Cardiac muscle cell (in vitro differentiated cells and primary cell): ENCODE results near the gene LGALS14. TPM values are rescaled to one million over a fixed set of nuclear protein-coding genes. Genes with fewer than 3 reads are reported as not detected.
"Not testable (repeated sequence)": the region's sequence is repeated elsewhere in the genome, so short reads cannot be mapped to it uniquely, and the experiment has no call there.

ENCODE experiments used
- DNase-seq, 2 donors: peaks; one replicate each; pipeline versions ENCODE4 v3.0.0 to v3.0.0-alpha.2; 2010 to 2017; ENCODE audit warnings: low read depth in 1 of 2, low spot score in 1 of 2
- H3K27ac ChIP-seq: fragments of 200-600 bp; sonication (generic); 2 replicates; pipeline ENCODE4 v1.5.1; 2016
- H3K27me3 ChIP-seq: fragments of 200-600 bp; sonication (generic); 2 replicates; pipeline ENCODE4 v1.6.0; 2016; ENCODE audit warnings: control low read depth
- H3K36me3 ChIP-seq: fragments of 200-600 bp; sonication (generic); 2 replicates; pipeline ENCODE4 v1.5.1; 2016; ENCODE audit warnings: control low read depth
- H3K4me1 ChIP-seq: fragments of 200-600 bp; sonication (generic); 2 replicates; pipeline ENCODE4 v1.8.1; 2017; ENCODE audit warnings: low read depth, mild to moderate bottlenecking, mixed run types
- H3K4me3 ChIP-seq: fragments of 200-600 bp; sonication (generic); 2 replicates; pipeline ENCODE4 v1.5.1; 2016; ENCODE audit warnings: mild to moderate bottlenecking
- H3K9me3 ChIP-seq: fragments of 200-600 bp; sonication (generic); 2 replicates; pipeline ENCODE4 v1.5.1; 2017; ENCODE audit warnings: low read depth, mild to moderate bottlenecking, control low read depth
- polyA plus RNA-seq: library from polyadenylated mRNA; unstranded; fragments of >200 nt; fragmentation: Nextera tagmentation; extraction: Ambion mirVana; gene quantifications from 2 replicates; pipeline ENCODE4 v1.2.1, GENCODE V29; 2016
- total RNA-seq: library from RNA; depleted of rRNA; stranded (reverse); fragments of >200 nt; gene quantifications from 2 replicates; pipeline ENCODE4 v1.2.3, GENCODE V29; 2016
- TF ChIP-seq, protein P1 (sequence below): IDR thresholded peaks from 2 replicates; pipeline ENCODE4 v1.5.1; 2012; ENCODE audit warnings: low read depth, mild to moderate bottlenecking, low read length

LGALS14 gene
- total and polyA plus RNA-seq, 2 experiments from 2014 or later: not detected

DNA sequence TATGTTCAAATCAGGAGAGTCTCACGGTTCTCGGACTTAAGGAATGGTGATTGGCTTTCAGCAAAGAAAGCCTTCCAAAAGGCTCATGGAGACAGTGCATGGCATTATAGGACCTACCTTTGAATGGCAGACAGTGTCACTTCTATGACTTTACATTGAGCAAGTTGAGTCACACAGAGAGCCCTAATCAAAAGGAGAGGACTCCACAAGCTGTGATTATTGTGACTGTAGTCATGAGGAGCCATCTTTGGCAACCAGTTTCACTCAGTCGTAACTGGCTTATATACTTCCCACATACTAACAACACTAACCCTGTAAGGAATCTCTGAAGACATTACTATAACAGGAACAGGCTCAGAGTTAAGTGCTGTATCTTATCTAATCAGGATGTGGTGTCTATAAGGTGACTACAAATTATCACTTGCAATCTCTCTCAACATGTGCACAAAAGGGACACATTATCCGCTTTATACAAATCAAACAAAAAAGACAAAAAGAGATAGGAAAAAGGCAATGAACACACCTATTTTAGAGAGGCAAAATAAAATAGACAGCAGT lies 6.1 kb downstream of the LGALS14 start:
- DNase-seq: no peak
- Histone ChIP-seq H3K4me1 (no peaks in the 10 kb centered on the region), H3K27me3 (no peaks in the 10 kb centered on the region), H3K9me3 (no peaks in the 10 kb centered on the region), H3K27ac (no peak overlapping the region), H3K4me3 (no peak overlapping the region), H3K36me3 (no peaks in the 10 kb centered on the region)
- TF ChIP-seq, protein P1, sequence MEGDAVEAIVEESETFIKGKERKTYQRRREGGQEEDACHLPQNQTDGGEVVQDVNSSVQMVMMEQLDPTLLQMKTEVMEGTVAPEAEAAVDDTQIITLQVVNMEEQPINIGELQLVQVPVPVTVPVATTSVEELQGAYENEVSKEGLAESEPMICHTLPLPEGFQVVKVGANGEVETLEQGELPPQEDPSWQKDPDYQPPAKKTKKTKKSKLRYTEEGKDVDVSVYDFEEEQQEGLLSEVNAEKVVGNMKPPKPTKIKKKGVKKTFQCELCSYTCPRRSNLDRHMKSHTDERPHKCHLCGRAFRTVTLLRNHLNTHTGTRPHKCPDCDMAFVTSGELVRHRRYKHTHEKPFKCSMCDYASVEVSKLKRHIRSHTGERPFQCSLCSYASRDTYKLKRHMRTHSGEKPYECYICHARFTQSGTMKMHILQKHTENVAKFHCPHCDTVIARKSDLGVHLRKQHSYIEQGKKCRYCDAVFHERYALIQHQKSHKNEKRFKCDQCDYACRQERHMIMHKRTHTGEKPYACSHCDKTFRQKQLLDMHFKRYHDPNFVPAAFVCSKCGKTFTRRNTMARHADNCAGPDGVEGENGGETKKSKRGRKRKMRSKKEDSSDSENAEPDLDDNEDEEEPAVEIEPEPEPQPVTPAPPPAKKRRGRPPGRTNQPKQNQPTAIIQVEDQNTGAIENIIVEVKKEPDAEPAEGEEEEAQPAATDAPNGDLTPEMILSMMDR: no peak

DNA sequence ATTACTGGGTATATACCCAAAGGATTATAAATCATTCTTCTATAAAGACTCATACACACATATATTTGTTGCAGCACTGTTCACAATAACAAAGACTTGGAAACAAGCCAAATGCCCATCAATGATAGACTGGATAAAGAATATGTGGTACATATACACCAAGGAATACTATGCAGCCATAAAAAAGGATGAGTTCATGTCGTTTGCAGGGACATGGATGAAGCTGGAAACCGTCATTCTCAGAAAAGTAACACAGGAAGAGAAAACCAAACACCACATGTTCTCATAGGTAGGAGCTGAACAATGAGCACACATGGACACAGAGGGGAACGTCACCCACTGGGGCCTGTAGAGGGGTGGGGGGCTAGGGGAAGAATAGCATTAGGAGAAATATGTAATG lies 15.9 kb downstream of the LGALS14 start:
- H3K4me1 ChIP-seq, H3K27me3 ChIP-seq, DNase-seq, H3K27ac ChIP-seq, H3K9me3 ChIP-seq, H3K4me3 ChIP-seq, H3K36me3 ChIP-seq: not testable (repeated sequence)

DNA sequence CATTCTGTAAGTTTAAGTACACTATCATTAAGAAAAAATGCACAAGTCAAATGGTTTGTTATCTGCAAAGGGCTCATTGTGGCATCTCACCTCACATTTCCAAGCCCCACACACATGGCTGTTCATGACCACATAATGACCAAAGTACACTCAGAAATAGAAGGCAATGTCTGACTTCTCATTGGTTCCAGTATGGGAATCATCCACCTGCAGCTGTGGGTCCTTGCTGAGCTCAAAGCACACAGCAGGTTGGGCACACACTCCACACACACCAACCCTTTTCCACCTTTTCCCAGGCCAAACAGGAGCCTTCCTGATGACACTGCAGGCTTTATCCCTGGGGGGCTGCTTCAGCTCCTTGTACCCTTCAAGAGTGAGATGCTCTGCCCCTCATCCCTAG lies 21.7 kb downstream of the LGALS14 start:
- H3K4me3 ChIP-seq: no peak overlapping the region
- no peaks in the 10 kb centered on the region for H3K4me1 ChIP-seq
- TF ChIP-seq, protein P1: no peak
- H3K27ac ChIP-seq: no peak overlapping the region
- H3K27me3 ChIP-seq: peaks cover 6% of the 10 kb centered on the region
- DNase-seq: no peak
- H3K9me3 ChIP-seq: no peaks in the 10 kb centered on the region
- no peaks in the 10 kb centered on the region for H3K36me3 ChIP-seq

DNA sequence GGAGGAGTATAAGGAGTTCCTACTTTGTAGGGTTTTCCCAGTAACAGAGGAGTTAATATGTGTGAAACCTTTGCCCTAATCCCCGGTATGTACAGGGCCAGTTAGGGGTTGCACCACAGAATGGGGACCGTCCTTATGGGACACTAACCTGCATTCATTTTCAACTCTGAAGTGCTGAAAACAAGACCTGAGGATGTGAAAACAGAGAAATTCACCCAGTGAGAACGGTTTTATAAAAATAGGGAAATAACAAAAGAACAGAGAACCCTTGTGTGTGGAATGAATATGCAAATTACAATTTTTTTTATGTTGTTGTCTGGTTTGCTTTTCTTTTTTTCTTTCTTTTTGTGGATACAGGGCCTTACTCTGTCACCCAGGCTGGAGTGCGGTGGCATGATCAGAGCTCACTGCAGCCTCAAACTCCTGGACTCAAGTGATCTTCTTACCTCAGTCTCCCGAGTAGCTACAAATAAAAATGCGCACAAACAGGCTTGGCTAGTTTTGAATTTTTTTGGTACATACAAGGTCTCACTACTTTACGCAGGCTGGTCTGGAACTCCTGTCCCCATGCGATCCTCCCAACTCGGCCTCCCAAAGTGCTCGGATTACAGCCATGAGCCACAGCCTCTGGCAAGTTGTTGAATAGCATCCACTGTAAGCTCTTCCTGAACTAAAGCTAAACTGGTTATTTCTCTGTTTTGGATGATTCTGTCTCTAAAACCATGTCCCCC lies 23.0 kb downstream of the LGALS14 start:
- no peak overlapping the region for H3K4me3 ChIP-seq
- H3K9me3 ChIP-seq: no peaks in the 10 kb centered on the region
- TF ChIP-seq, protein P1: no peak
- DNase-seq: no peak
- no peaks in the 10 kb centered on the region for H3K4me1 ChIP-seq
- H3K27ac ChIP-seq: no peak overlapping the region
- H3K27me3 ChIP-seq: peaks cover 3% of the 10 kb centered on the region
- H3K36me3 ChIP-seq: no peaks in the 10 kb centered on the region

DNA sequence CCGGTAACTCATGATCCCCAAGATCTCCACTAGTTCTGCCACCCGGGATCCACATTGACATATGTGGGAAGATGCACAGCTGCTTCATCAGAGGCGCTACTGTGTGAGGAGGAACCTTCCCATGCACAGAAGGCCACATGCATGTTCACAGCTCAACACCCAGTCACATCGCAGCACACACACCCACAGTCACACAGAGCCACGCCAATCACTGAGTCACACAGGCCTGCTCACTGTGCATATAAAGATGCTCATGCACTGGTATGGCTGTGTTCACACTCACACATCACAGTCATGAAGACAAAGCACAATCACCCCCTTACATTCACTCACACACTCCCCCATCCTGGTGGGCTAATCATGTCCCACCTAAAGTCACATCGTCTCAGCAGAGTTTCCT lies 23.8 kb downstream of the LGALS14 start:
- TF ChIP-seq, protein P1: no peak
- Histone ChIP-seq H3K4me1 (no peaks in the 10 kb centered on the region), H3K9me3 (no peaks in the 10 kb centered on the region), H3K4me3 (no peak overlapping the region), H3K36me3 (no peaks in the 10 kb centered on the region), H3K27me3 (peaks cover 3% of the 10 kb centered on the region), H3K27ac (no peak overlapping the region)
- no peak for DNase-seq

DNA sequence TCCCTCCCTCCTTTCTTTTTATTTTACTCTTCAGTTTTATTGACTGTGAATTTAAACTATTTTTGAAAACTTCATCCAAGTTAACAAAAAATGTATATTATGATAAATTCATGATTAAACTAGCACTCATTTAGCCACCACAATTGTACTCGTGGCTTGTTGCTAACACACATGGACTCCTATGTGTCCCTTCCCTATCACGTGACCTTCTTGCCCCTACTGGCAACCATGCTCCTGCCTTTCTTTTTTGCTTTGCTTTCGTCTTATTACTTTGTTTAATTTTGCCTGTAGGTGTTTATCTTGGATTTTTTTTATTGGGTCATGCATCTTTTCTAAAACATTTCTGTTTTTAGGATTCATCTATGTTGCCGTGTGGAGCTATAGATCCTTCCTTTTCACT lies 25.3 kb downstream of the LGALS14 start:
- Histone ChIP-seq H3K4me3 (no peak overlapping the region), H3K36me3 (no peaks in the 10 kb centered on the region), H3K4me1 (no peaks in the 10 kb centered on the region), H3K27ac (no peak overlapping the region), H3K27me3 (peaks cover 3% of the 10 kb centered on the region), H3K9me3 (no peaks in the 10 kb centered on the region)
- TF ChIP-seq, protein P1: no peak
- no peak for DNase-seq
